Measurements from ENCODE around the gene PES1.

Gene PES1

GRCh38 chr22:30574997-30575671 is 16.6 kb downstream of the PES1 start:
- H3K27me3 ChIP-seq (ENCODE audit: low read length): no peaks in the 10 kb centered on the region
- no peaks in the 10 kb centered on the region for H3K79me2 ChIP-seq (ENCODE audit: insufficient read depth, low read length)
- H3K4me3 ChIP-seq (ENCODE audit: insufficient read depth, low read length, poor library complexity, severe bottlenecking): no peak overlapping the region
- H3K9me3 ChIP-seq (ENCODE audit: insufficient read depth, low read length): no peaks in the 10 kb centered on the region
- H3K27ac ChIP-seq (ENCODE audit: low read depth, low read length): no peak overlapping the region
- H2AFZ ChIP-seq (ENCODE audit: low read depth, low read length, severe bottlenecking): no peak overlapping the region
- no peaks in the 10 kb centered on the region for H3F3A ChIP-seq (ENCODE audit: insufficient read depth)
- H3K9ac ChIP-seq (ENCODE audit: low read length): no peak overlapping the region
- no peak for TF ChIP-seq CTCF (IDR thresholded peaks at IDR 0.05; ENCODE audit: insufficient read depth, low read length, poor library complexity, severe bottlenecking)
- no peak for TF ChIP-seq EZH2phosphoT487 (conservative IDR thresholded peaks at IDR 0.05; ENCODE audit: low read length)
- no peaks in the 10 kb centered on the region for H3K9me2 ChIP-seq (replicated peaks; ENCODE audit: insufficient read depth, low read length)
- H4K20me1 ChIP-seq (ENCODE audit: low read depth, low read length): no peaks in the 10 kb centered on the region
- no peaks in the 10 kb centered on the region for H3K36me3 ChIP-seq (ENCODE audit: low read length)
- no peak overlapping the region for H3K4me2 ChIP-seq (ENCODE audit: low read depth, low read length, poor library complexity, severe bottlenecking)

- no peak within 1 kb of the TSS for H3K4me2 ChIP-seq (ENCODE audit: low read depth, low read length, poor library complexity, severe bottlenecking)
- H3K9me2 ChIP-seq (replicated peaks; ENCODE audit: insufficient read depth, low read length): no peaks in the 10 kb centered on the region
- H3K79me2 ChIP-seq (ENCODE audit: insufficient read depth, low read length): no peaks in the 10 kb centered on the region
- H3K9ac ChIP-seq (ENCODE audit: low read length): no peak within 1 kb of the TSS
- H3K9me3 ChIP-seq (ENCODE audit: insufficient read depth, low read length): no peaks in the 10 kb centered on the region
- no peak within 1 kb of the TSS for H2AFZ ChIP-seq (ENCODE audit: low read depth, low read length, severe bottlenecking)
- H4K20me1 ChIP-seq (ENCODE audit: low read depth, low read length): no peaks in the 10 kb centered on the region
- no peaks in the 10 kb centered on the region for H3F3A ChIP-seq (ENCODE audit: insufficient read depth)
- no peaks in the 10 kb centered on the region for H3K36me3 ChIP-seq (ENCODE audit: low read length)
- TF ChIP-seq EZH2phosphoT487 (conservative IDR thresholded peaks at IDR 0.05; ENCODE audit: low read length) (no peak), CTCF (IDR thresholded peaks at IDR 0.05; ENCODE audit: insufficient read depth, low read length, poor library complexity, severe bottlenecking) (no peak)
- no peaks in the 10 kb centered on the region for H3K27me3 ChIP-seq (ENCODE audit: low read length)
- H3K27ac ChIP-seq (ENCODE audit: low read depth, low read length): no peak within 1 kb of the TSS
- no peak within 1 kb of the TSS for H3K4me3 ChIP-seq (ENCODE audit: insufficient read depth, low read length, poor library complexity, severe bottlenecking)
These were observed 17.4 kb downstream of the PES1 start, which contains the start of gene GAL3ST1 for GRCh38 chr22:30574095-30574981. TSS of gene GAL3ST1 (minus strand) at chr22:30574665. CDS start at chr22:30557392, 17,273 bp downstream.

- no peak overlapping the region for H2AFZ ChIP-seq (ENCODE audit: low read depth, low read length, severe bottlenecking)
- no peaks in the 10 kb centered on the region for H3K27me3 ChIP-seq (ENCODE audit: low read length)
- H3K36me3 ChIP-seq (ENCODE audit: low read length): no peaks in the 10 kb centered on the region
- H3K9me3 ChIP-seq (ENCODE audit: insufficient read depth, low read length): no peaks in the 10 kb centered on the region
- H3K27ac ChIP-seq (ENCODE audit: low read depth, low read length): no peak overlapping the region
- no peaks in the 10 kb centered on the region for H4K20me1 ChIP-seq (ENCODE audit: low read depth, low read length)
- no peak overlapping the region for H3K4me2 ChIP-seq (ENCODE audit: low read depth, low read length, poor library complexity, severe bottlenecking)
- no peak overlapping the region for H3K9ac ChIP-seq (ENCODE audit: low read length)
- no peak overlapping the region for H3K4me3 ChIP-seq (ENCODE audit: insufficient read depth, low read length, poor library complexity, severe bottlenecking)
- no peaks in the 10 kb centered on the region for H3K79me2 ChIP-seq (ENCODE audit: insufficient read depth, low read length)
- no peaks in the 10 kb centered on the region for H3K9me2 ChIP-seq (replicated peaks; ENCODE audit: insufficient read depth, low read length)
- H3F3A ChIP-seq (ENCODE audit: insufficient read depth): no peaks in the 10 kb centered on the region
- TF ChIP-seq EZH2phosphoT487 (conservative IDR thresholded peaks at IDR 0.05; ENCODE audit: low read length) (no peak), CTCF (IDR thresholded peaks at IDR 0.05; ENCODE audit: insufficient read depth, low read length, poor library complexity, severe bottlenecking) (no peak)
These were observed 18.1 kb downstream of the PES1 start for GRCh38 chr22:30573594-30574094.

Data from SU-DHL-6 (cell line).